K562 (cell line): ENCODE data around the gene KRTAP5-6. TPM values are rescaled to one million over a fixed set of nuclear protein-coding genes. Genes with fewer than 3 reads are reported as not detected.

Experiments used
- ATAC-seq: fragments of 200-7000 bp; cut with Tn5 transposase; 3 replicates; pipeline ENCODE4 v1.9.1; 2020; ENCODE audit warnings: moderate library complexity
- BruUV-seq: library from RNA; stranded (reverse); fragments of 400-500 nt; replicated peaks from 2 replicates; lab custom pipeline; 2021; lab: Mats Ljungman, UMichigan
- CTCF ChIA-PET: fragments of 300-600 bp; formaldehyde crosslinking; extraction: SDS; loops from one replicate; lab custom pipeline; 2021; ENCODE audit warnings: low intra/inter-chr PET ratio; lab: Yijun Ruan, JAX
- POLR2A ChIA-PET: fragments of 300-600, 350-650 bp; sonication (Branson Sonifier 250); formaldehyde crosslinking; extraction: SDS; loops from one replicate; lab custom pipeline; 2021; ENCODE audit warnings: antibody characterized with exemption, inconsistent platforms; lab: Yijun Ruan, JAX
- DNase-seq, 4 experiments: peaks; one replicate each; pipeline versions ENCODE4 v3.0.0 to v3.0.0-alpha.2; 2011 to 2018; ENCODE audit warnings: low spot score in 3 of 4, mixed read lengths in 3 of 4; ENCODE audit errors: extremely low read depth in 1 of 4
- FAIRE-seq: peaks from 2 replicates; lab custom pipeline; 2011; peaks lifted over from hg19 to GRCh38; lab: Jason Lieb, UNC
- H2AFZ ChIP-seq: 2 replicates; pipeline ENCODE4 v1.6.0; 2011; ENCODE audit warnings: low read depth, low read length, control low read depth, inconsistent platforms
- H3K27ac ChIP-seq: fragments of 200-600 bp; 3 replicates; pipeline ENCODE4 v1.8.0; 2011; ENCODE audit warnings: low read depth, mild to moderate bottlenecking, control low read depth, inconsistent platforms, low read length, moderate library complexity, mixed read lengths; ENCODE audit errors: extremely low read depth
- H3K27me3 ChIP-seq, 2 experiments: fragments of 300-600 bp in 1 of 2; 2 replicates in 1 of 2; 3 replicates in 1 of 2; pipeline versions ENCODE4 v1.6.0 to v1.8.0; 2011; ENCODE audit warnings: inconsistent platforms in 2 of 2, low read length in 2 of 2, mild to moderate bottlenecking in 1 of 2, mixed read lengths in 1 of 2, moderate library complexity in 1 of 2; ENCODE audit not compliant: control insufficient read depth in 2 of 2, insufficient read depth in 2 of 2
- H3K36me3 ChIP-seq: fragments of 300-600 bp; 3 replicates; pipeline ENCODE4 v1.8.0; 2011; ENCODE audit warnings: mild to moderate bottlenecking, low read length, inconsistent platforms; ENCODE audit not compliant: control insufficient read depth, insufficient read depth
- H3K4me1 ChIP-seq, 2 experiments: fragments of 200-600 bp in 1 of 2; replicated peaks in 1 of 2; 2 replicates in 1 of 2; 3 replicates in 1 of 2; pipeline versions ENCODE4 v1.5.1 to v1.8.0; 2011; ENCODE audit warnings: inconsistent platforms in 2 of 2, low read length in 2 of 2, mild to moderate bottlenecking in 1 of 2, mixed read lengths in 1 of 2, moderate library complexity in 1 of 2; ENCODE audit not compliant: control insufficient read depth in 2 of 2, insufficient read depth in 2 of 2
- H3K4me2 ChIP-seq: 2 replicates; pipeline ENCODE4 v1.6.1; 2011; ENCODE audit warnings: low read length, control low read depth, inconsistent platforms, mixed read lengths; ENCODE audit not compliant: insufficient read depth
- H3K4me3 ChIP-seq: fragments of 200-600 bp; sonication (generic), shearing (Covaris generic); 2 replicates; pipeline ENCODE4 v1.5.1; 2016; ENCODE audit warnings: control low read depth, inconsistent platforms
- H3K79me2 ChIP-seq: fragments of 200-600 bp; 3 replicates; pipeline ENCODE4 v1.8.0; 2011; ENCODE audit warnings: low read length, inconsistent platforms; ENCODE audit not compliant: control insufficient read depth, insufficient read depth
- H3K9ac ChIP-seq, 2 experiments: 2 replicates each; pipeline versions ENCODE4 v1.6.0 to v1.6.1; 2011; ENCODE audit warnings: low read depth in 2 of 2, low read length in 2 of 2, control low read depth in 1 of 2, inconsistent platforms in 1 of 2, mild to moderate bottlenecking in 1 of 2, mixed read lengths in 1 of 2; ENCODE audit not compliant: insufficient read depth in 1 of 2
- H3K9me1 ChIP-seq: one replicate; pipeline ENCODE4 v1.6.0; 2011; ENCODE audit warnings: inconsistent platforms, mild to moderate bottlenecking, low read length, moderate library complexity; ENCODE audit not compliant: control insufficient read depth, insufficient read depth
- H3K9me3 ChIP-seq: replicated peaks from 2 replicates; pipeline ENCODE4 v1.5.1; 2011; ENCODE audit warnings: low read depth, low read length, inconsistent platforms; ENCODE audit not compliant: control insufficient read depth, insufficient read depth
- H4K20me1 ChIP-seq: replicated peaks from 2 replicates; pipeline ENCODE4 v1.6.1; 2011; ENCODE audit warnings: low read length, inconsistent platforms, mixed read lengths; ENCODE audit not compliant: control insufficient read depth, insufficient read depth
- CBFA2T3 ChIP-seq: fragments of 450-650 bp; IDR thresholded peaks from 2 replicates; pipeline ENCODE4 v1.6.1; 2017
- ERF ChIP-seq: fragments of 450-650 bp; formaldehyde crosslinking; IDR thresholded peaks from 2 replicates; pipeline ENCODE4 v1.4.0; 2020; ENCODE audit warnings: mild to moderate bottlenecking, mixed read lengths
- SMARCA4 ChIP-seq: fragments of 450-650 bp; IDR thresholded peaks from 2 replicates; pipeline ENCODE4 v1.6.1; 2016
- TARDBP ChIP-seq: fragments of 450-650 bp; IDR thresholded peaks from 2 replicates; pipeline ENCODE4 v1.6.1; 2016
- U2AF1 ChIP-seq: fragments of 200-400 bp; formaldehyde crosslinking; optimal IDR thresholded peaks from 2 replicates; pipeline ENCODE3; 2017; ENCODE audit warnings: mild to moderate bottlenecking, low read depth, low read length, moderate library complexity
- ZNF668 ChIP-seq: fragments of 250-450 bp; sonication (Bioruptor Pico); IDR thresholded peaks from 2 replicates; pipeline ENCODE4 v1.8.0; 2022; ENCODE audit warnings: mild to moderate bottlenecking, inconsistent platforms
- WGBS: fragments of 100-300 bp; shearing (Covaris generic); methylation state at CpG from one replicate; pipeline ENCODE4 v1.1.6; 2016; ENCODE audit warnings: low coverage, mixed read lengths; ENCODE audit not compliant: insufficient coverage; ENCODE audit errors: missing lambda C conversion rate; 5-methylcytosine and 5-hydroxymethylcytosine counted together
- in situ Hi-C: fragments of 300-500 bp; cut with MboI; formaldehyde crosslinking; loops from 4 replicates; pipeline ENCODE4 v1.15.0; 2018; ENCODE audit warnings: inconsistent platforms, mixed read lengths
- intact Hi-C: fragments of 100-400 bp; cut with micrococcal nuclease; formaldehyde crosslinking; loops from 2 replicates; pipeline ENCODE4 v1.14.2; 2022
- polyA plus RNA-seq, 8 experiments: library from polyadenylated mRNA; depleted of rRNA in 4 of 8; stranded (reverse) in 5 of 8; unstranded in 3 of 8; fragments of >200 nt; fragmentation: Nextera tagmentation in 2 of 8; fragmentation: Illumina TruSeq in 1 of 8; extraction: Ambion mirVana in 2 of 8; extraction: Trizol in 1 of 8; gene quantifications; 2 replicates each; pipeline versions ENCODE4 v1.2.1 to v1.2.3, GENCODE V29; 2011 to 2014; ENCODE audit warnings: inconsistent platforms in 1 of 8, missing spikeins in 1 of 8
- total RNA-seq, 7 experiments: library from RNA; depleted of rRNA in 6 of 7; stranded (reverse); fragments of >200 nt in 6 of 7; fragmentation: Illumina TruSeq in 2 of 7; extraction: Trizol in 2 of 7; gene quantifications; 2 replicates each; pipeline versions ENCODE4 v1.2.1 to v1.2.3, GENCODE V29; 2011 to 2021; ENCODE audit warnings: low replicate concordance in 1 of 7
- TF ChIP-seq, protein P1 (sequence below): IDR thresholded peaks from 3 replicates; pipeline ENCODE4 v1.6.1; 2011; ENCODE audit warnings: borderline replicate concordance, mild to moderate bottlenecking; ENCODE audit not compliant: insufficient read length, insufficient read depth

KRTAP5-6 gene
- total and polyA plus RNA-seq, 9 of the 15 experiments (the other 6 are each of a cell fraction or from before 2014, with no cell fraction given), result not detected

- in situ Hi-C loops, result no loop called here
- ChIA-PET CTCF (no interaction called here), POLR2A (no interaction called here)
- DNase-seq (no peak), ATAC-seq (no peak), FAIRE-seq (no peak)
- intact Hi-C loops, result no loop called here
- H3K36me3 ChIP-seq, result no peaks in the 10 kb centered on the region
- H3K4me2 ChIP-seq, result no peak overlapping the region
- no peak overlapping the region for H3K9ac ChIP-seq
- no peak overlapping the region for H3K27ac ChIP-seq
- H3K4me3 ChIP-seq, result no peak overlapping the region
- H3K9me3 ChIP-seq, result peaks cover 8% of the 10 kb centered on the region
- no peak overlapping the region for H2AFZ ChIP-seq
- 52% methylated on average over 7 of the region's 22 CpGs for WGBS
- TF ChIP-seq ERF (CRISPR knock-in tag), result no peak
- no peak for TF ChIP-seq SMARCA4
- no peak for TF ChIP-seq U2AF1
- no peak for TF ChIP-seq TARDBP
- no peak for TF ChIP-seq ZNF668 (CRISPR knock-in tag)
- TF ChIP-seq, protein P1, sequence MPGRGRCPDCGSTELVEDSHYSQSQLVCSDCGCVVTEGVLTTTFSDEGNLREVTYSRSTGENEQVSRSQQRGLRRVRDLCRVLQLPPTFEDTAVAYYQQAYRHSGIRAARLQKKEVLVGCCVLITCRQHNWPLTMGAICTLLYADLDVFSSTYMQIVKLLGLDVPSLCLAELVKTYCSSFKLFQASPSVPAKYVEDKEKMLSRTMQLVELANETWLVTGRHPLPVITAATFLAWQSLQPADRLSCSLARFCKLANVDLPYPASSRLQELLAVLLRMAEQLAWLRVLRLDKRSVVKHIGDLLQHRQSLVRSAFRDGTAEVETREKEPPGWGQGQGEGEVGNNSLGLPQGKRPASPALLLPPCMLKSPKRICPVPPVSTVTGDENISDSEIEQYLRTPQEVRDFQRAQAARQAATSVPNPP, result no peak
- TF ChIP-seq CBFA2T3, result no peak
- H3K9me1 ChIP-seq, result no peaks in the 10 kb centered on the region
- 0 out of 2 replicates have a peak, but pooled peaks cover 4% of the 10 kb centered on the region for H4K20me1 ChIP-seq
- BruUV-seq, result no TSS peak
- H3K4me1 ChIP-seq, result peaks cover 0 to 14% of the 10 kb centered on the region in 2 experiments; a peak in 1 of 5 replicates
- H3K27me3 ChIP-seq, result peaks cover 0 to 6% of the 10 kb centered on the region in 2 experiments; a peak in 1 of 5 replicates
- H3K79me2 ChIP-seq, result no peaks in the 10 kb centered on the region
Observed at GRCh38 chr11:1746511-1746931, 49.5 kb downstream of the KRTAP5-6 start.
